ENCODE measurements around the gene SFXN5. TPM values are rescaled to one million over a fixed set of nuclear protein-coding genes. Genes with fewer than 3 reads are reported as not detected.

SFXN5 gene
- total RNA-seq, 1 experiment from 2014 or later, result 11.1 TPM

DNA sequence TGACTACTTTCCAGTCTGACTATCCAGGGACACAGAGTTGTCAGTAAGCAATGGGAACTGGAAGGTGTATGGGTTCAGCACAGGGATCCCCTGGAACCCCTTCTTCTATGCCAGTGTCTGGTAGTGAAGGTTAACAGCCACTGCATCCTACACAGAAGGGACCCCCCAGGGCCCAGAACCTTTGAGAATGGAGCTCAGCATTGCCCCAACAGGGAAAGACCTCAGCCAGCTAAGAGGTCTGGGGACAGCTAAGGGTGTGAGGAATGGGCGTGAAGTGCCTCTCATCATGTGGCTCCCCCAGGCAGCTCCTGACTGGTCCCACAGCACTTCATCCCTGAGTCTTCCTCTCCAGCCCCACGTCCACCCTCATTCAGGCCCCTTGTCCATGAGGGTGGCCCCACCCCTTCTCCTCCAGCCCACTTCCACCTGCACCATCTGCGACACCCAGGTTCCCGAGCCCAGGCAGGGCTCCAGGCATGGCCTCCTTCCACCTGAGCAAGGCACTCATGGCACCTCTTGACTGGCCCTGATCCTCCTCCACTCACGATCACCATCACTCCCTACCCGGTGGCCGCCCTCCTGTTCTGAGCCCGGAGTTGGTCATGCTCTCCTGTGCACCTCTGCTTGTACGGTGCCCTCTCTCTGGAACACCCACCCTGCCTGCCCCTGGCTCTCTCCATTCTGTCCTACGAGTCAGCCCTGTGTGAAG is 77.1 kb downstream of the SFXN5 start:
- DNase-seq (ENCODE audit: low spot score), result no peak

DNA sequence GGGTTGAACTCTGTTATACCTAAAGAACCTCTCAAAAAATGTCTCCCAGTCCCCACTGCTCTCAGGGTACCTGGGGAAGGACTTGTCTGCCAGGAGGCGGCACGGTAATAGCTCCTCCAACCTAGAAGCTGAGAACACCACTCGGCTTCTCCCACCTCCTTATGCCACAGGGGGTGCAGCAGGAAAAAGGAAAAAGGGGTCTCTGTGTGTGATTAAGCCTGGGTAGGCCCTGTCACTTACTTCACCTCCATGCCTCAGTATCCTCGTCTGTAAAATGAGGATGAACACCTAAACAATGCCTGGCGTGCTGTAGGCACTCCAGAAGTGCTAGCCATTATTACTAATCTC is 77.6 kb downstream of the SFXN5 start:
- no peak for DNase-seq (ENCODE audit: low spot score)

DNA sequence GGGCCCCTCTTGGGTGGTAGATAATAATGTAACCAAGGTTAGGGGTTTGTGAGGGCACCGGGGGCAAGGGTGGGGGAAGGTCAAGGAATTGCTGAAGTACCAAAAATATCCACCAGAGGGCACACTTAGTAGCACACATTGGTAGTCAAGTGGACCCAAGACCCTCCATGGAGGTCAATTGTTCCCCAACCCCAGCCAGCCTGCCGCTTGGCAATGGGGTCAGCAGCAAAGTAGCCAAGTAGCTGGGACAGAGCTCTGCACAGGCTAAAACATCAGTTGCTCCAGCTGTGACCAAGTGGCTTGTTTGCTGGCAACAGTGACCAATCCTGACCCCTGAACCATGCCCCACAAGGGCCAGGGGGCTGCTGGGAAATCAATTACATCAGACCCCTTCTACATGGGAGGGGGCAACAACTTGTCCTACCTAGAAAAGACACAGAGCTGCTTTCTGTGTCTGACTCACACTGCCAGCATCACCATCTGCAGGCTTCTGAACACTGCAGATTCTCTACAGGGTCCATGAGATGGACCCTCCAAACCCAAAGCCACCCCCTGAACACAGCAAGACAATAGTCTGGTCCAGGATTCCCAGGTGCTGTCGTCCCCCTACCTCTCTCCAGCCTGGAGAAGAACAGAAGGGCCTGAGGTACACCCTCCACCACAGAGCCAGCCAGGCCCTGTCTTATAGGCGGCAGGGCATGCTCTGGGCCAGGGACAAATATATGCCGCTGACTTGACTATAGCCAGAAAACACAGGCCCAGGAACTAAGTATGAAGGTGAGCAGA is 78.2 kb downstream of the SFXN5 start:
- DNase-seq (ENCODE audit: low spot score), result no peak

DNA sequence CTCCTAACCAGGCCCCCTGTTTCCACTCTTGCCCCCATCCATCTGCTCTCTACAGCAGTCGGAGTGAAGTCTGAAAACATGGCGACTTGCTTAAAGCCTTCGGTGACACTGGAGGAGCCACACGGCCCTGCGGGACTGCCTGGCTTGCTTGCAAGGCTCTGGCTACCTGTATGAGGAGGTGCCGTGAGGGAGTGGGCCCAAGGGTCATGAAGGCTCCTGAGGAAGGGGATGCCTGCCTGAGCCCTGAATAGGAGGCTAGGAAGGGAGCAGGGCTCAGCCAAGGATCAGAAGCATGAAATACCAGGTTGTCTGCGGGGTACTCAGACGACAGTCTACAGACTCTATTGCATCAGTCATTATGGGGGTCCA is 78.8 kb downstream of the SFXN5 start:
- DNase-seq (ENCODE audit: low spot score), result no peak

DNA sequence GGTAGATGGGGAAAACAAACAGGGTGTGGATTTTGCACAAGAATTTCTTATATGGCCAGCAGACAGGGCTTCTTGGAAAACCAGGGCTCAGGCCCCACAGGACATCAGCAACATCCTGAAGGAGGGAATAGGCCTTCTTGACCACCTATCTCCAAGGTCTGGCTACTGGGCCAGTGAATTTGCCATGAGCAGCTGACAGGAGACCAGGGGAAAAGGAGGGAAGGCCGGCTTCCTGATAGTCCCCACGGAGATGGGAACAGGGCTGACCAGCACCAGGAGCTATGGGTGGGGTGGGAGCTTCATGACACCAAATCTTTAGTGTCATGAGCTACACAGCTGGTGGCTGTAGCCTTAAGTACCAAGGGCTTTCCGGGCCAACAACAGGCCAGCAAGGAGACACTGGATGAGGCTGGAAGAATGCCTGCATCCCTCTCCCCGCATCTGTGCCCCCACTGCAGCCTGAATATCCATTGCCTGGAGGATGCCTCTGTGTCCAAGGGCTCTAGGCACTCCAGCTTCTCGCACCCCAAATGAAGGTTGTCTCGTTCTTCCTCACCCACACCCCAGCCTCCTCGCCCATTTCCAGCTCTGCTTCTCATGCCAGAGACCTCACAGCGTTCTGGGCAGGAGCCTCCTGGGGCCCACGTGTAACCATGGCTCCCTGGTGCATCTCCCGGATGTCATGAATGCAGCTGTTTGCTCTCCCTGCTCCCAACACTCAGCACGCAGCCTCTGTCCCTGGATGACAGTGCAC is 79.4 kb downstream of the SFXN5 start:
- DNase-seq (ENCODE audit: low spot score), result no peak

DNA sequence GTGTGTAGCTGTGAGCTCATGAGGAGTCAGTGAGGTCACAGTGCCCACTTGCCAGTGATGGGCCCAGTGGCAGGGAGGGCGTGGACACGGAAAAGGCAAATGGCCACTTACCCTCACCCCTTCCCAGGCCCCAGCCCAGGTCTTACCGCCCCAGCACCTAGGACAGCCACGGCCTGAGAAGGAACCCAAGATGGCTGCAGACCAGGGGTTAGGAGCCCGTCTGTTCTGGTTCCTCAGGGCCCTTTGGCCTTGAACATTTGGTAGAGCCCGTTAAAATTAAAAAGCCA is 80.1 kb downstream of the SFXN5 start:
- DNase-seq (ENCODE audit: low spot score), result no peak

DNA sequence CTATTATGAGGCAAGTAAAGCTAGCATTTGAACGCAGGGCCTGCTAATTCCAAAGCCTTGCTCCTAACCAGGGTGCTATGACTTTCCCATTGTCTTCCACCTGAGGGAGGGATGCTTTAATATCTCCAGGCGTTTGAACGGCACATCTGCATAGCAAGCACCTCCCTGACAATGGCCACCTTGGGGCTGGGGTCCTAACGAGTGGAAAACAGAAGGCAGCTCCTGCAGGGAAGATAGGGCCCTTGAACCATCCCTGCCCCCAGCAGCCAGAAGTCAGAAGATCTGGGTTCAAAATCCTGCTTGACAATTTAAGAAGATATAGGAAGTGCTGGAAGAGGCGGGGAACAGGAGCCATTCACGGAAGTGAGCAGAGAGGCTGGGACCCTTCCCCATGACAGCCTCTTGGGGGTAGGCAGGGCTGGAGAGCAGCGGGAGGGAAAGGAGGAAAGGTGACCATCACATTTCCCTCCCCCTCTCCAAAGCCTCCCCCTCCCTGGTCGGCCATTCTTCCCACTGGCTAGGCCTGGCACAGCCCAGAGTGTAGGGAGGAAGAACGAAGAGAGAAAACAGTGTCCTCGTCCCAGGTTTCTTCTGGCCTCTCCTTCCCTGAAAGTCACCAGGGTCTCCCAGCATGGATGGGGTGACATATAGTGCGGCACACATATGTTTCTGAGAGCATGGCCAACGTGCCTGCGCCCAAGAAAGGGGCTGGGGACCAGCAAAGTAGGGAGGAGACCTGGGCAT is 80.6 kb downstream of the SFXN5 start:
- DNase-seq (ENCODE audit: low spot score), result no peak

DNA sequence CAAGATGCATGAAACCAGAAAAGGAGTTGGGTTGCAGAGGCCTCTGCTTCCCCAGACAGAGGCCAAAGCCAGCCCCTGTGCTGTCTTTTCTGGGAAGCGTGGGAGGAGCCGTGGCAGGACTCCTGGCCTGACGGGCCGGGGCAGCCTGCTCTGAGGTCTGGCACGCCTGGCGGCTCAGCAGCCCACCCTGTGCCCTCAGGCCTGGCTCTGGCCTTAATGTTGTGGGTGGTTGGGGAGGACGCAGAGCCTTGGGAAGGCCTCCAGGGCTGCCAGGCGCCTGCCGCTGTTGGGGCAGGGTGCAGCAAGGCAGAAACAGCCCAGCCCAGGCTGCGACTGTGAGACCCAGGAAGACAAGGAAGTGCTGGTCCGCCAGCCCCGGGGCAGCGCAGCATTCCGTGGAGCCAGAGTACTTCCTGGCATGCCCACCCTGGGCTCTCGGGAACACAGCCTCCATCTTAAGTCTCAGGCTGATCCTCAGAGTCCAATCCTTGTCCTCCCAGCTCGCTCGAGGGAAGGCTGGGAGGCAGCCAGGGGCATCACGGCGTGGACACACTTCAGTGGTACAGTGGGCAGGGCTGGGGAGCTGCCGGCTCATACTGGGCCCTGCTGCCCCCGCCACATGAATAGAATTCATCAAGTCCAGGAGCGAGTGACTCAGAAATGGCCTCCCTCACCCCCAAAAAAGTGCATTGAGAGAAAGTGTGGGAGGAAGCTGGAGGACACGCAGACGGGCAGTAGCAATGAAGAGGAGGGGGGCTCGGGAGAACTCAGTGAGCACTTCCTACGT is 81.5 kb downstream of the SFXN5 start:
- no peak for DNase-seq (ENCODE audit: low spot score)

DNA sequence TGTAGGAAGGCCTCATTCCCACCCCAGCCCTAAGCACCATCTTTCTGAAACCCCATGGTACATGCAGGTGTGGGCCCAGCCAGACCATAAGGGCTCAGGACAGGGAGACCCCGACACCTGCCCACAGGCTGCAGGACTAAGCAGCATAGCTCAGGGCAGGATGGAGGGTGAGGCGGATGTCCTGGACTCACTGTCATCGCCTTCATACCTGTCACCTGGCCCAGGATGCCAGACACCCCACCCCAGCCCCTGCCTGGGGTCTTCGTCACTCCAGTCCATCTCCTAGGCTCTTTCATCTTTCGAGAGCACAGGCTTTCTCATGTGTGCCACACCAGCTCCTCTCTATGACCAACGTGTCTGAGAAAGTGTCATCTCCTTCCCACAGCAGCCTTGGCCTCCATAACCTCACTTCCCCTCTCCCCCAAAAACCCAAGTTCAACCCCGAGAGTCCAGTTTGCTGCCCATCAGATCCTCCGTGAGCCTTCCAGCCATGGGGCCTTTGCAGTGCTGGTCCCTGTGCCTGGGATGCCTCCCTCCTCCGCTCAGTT is 82.7 kb downstream of the SFXN5 start:
- no peak for DNase-seq (ENCODE audit: low spot score)

DNA sequence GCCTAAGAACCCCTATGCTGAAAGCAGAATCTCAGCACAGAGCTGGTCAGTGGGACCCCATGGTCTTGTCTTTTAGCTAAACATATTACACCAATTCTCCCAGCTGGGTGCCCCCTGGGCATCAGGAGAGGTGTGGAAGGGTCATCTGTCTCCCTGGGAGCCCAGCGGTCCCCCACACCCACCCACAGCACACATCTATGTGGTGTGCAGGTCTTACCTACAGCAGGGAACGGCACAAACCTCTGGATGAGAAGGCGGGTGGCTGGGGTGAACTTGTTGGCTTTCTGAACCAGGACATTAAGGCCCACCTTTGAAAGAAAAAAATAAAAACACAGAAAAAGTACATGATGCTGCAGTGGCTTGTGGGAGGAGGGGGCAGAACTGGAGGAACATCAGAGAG is 83.5 kb downstream of the SFXN5 start:
- no peak for DNase-seq (ENCODE audit: low spot score)

DNA sequence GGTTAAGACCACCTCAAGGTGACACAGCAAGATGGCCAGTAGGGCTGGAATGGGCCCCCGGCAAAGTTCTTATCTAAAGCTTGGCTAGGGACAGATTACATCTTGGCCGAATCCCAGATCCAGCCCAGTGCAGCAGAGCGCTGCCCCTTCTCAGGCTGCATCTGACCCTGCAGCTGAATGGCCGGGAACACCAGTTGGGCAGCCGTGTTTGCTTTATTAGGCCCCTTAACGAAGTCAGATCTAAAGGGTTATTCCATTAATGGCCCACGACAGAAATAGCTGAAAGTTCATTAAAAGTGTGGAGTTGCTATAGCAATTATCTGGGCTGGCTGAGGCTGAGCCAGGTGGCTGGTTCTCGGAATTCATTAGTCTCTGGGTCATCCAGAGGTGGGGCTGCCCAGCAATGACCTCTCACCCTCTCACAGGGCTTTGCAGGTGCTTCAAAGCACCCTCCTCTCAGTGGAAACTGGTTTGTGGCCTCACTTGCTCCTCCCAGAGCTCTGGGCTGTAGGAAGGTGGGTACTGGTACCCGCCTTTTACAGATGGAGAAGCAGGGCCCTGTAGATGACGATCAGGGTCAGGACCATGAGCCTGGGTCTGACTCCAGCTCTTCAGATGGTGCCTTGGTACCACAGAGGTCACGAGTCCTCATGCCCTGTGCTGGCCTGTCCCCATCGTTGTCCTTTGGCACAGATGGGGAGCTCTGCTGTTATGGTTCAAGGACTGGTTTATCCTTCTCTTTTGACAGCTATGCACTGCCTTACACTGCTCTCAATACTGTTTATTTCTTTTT is 85.4 kb downstream of the SFXN5 start:
- no peak for DNase-seq (ENCODE audit: low spot score)

DNA sequence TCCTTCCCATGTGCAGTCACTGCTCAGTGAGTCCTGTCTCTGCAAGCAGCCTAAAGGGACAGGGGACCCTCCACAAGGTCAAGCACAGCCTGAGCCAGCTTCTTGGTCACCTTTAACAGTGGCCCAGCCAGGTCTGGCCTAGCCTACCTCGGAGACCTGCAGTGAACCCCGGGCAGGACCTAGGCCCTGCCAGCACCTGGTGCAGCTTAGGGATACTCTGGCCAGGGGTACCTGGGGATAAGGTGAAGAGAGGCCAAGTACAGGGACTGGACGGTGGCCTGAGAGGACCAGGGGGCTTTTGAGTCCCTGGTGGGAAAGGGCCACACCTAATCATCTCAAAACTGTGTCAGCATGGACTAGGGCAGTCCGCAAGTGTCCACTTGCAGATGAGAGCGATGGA is 86.4 kb downstream of the SFXN5 start:
- no peak for DNase-seq (ENCODE audit: low spot score)

DNA sequence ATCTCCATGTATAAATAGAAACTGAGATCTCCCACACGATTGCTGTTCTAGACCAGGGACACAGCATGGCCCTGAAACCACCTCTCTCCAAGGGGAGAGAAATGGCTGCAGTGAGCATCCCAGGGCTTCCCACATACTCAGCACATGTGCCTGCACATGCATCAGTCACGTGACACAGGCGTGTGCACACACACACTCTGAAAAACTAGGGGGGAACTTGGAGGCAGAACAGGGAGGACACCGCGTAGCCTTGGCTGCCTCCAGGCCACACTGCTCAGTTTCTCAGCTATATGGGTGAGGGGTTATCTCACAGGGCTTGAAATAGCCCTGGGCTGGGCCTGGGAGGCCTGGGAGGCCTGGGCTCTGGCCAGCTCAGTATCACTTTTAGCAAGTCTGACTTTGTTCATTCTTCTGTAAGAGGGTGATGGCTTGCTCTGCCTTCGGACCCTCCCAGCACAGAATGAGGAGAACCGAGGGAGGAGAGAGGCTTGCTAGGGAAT is 87.3 kb downstream of the SFXN5 start:
- DNase-seq (ENCODE audit: low spot score), result no peak

DNA sequence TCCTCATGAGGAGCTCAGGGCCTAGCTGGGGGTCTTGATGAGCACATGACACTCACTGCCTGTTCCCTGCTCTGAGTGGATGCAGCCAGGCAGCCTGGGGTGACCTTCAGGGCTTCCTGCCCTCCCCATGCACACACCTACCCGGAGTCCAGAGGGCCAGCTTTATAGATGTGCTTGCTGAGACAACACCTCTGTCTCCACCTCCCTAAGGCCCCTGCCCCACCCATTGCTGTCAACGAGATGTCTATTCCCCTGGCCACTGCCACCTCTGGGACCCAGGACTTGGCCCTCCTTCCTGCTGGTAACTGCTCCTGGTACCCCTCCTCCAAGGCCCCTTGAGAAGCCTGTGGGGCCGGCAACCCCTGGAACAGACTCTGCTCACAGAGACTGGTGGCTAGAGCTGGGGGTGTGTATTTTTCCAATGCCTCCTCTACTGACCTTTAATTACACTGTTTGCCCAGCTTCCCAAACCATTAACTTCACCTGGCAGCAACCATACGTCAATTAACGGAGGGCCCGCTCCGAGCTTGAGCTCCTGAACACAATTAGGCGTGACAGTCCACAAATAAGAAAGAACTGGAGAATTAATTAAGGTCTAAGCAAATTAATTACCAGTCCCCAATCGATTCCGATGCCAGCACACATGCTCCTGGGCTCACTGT is 87.9 kb downstream of the SFXN5 start:
- no peak for DNase-seq (ENCODE audit: low spot score)

DNA sequence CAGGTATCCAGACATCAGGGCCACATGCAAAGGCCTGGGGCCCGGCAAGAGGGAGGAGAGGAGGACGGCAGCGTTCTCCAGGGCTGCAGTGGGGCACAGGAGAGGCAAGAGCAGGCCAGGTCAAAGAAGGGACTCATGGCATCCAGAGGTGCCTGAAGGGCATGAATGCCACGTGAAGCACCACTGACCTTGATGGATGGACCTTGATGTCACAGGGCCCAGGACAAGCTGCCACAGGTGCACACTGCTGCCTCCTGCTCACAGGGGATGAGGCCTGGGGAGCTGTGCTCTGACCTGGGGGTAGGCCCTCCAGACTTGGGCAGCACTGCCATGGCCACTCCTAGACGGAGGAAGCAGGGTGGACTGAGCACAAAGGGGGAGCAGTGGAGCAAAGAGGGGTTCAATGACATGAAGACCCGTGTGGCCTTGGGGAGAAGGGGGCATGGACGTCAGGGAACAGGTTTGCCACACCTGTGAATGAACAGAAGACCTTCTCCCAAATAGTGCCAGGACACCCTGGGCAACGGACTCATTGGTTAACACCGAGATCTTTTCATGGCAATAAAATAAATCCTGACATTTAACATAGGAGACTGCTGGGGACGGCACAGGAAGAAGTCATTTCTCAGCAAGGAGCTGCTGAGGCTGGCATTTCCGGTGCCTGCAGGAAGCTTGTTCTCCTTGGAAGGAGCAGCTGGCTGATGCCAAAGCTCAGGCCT is 88.6 kb downstream of the SFXN5 start:
- DNase-seq (ENCODE audit: low spot score), result no peak

DNA sequence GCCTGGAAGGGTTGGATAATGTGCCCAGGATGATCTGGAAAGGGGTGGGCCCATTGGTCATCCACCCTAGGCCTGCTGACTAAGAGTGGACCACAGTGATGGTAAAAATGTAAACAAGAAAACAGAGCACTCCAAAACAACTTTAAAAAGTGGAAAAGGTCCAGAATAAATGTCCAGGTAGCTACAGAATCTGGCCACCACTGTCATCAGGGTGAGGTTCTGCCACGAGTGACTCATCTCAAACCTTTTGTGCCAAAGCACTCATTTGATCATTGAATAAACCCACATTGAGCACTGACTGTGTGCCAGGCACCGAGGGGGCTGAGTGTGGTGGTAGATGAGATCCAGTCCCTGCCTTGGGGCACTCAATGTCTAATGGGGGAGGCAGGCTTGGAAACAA is 89.3 kb downstream of the SFXN5 start:
- DNase-seq (ENCODE audit: low spot score), result no peak

DNA sequence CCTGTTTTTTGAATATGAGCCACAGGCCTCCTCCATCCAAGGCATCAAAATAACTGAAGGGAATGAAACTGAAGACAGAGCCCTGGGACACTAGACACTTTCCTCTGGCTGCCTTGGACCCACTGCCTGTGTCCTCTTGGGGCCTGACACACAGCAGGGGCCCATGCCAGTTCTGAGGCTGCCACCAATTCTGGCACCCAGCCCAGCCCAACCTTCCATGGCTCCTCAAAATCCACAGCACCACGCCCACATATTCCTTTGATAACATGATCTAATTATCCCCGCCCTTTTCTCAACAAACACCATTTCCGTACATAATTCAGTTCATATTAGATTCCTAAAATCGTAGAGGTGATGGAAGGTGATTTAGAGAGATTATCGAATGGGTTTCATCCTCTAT is 90.0 kb downstream of the SFXN5 start:
- DNase-seq (ENCODE audit: low spot score), result no peak

DNA sequence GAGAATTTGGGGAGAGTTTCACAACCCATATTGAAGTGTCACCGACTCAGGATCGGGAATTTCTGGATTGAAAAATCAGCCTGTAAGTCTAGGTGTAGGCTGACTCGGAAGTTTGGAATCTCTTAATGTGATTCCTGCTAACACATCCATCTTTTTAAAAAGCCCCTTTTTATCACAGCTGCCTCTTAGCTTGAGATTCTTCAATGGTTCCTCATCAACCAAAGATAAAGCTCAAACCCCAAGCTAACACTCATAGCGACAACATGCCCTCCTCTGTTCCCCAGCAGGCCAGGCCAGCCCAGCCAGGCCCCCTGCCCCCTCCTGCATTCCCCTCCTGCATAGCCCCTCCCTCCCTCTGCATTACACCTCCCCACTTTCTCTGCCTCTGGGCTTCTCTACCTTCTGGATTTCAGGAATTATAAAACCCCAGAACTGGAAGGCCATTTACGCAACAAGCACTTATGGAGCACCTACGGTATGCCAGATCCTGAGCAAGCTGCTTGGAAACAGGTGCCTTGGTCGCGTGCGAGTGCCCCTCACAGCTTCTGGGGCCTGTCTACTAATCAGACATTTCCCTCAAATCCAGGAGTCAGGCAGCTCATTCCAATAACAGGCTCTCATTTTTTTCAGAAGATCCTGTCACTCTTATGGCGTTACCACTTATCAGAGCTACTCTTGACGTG is 90.8 kb downstream of the SFXN5 start:
- no peak for DNase-seq (ENCODE audit: low spot score)

DNA sequence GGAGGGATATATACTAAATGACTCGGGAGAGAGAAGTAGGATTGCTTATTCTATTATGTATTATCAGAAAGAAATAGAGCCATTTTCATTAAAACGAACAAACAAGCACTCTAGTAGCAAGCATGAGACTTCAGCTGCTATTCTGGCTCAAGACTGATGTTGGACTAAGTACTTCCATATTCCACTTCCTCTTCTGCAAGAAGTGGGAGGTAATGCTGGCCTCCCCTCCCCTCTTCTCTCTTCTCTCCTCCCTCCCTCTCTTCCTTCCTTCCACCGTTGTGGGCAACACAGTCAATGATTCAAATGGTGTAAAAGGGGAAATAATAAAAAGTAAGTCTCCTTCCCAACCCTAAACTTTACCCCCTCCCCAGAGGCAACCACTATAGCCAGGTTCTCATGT is 91.6 kb downstream of the SFXN5 start:
- DNase-seq (ENCODE audit: low spot score), result no peak
